PFSK-1 (cell line): ENCODE results near the gene EVL.

Experiments
- POLR2AphosphoS5 ChIP-seq: IDR thresholded peaks from 2 replicates; pipeline ENCODE4 v1.6.1; 2012; ENCODE audit warnings: low read depth, mild to moderate bottlenecking, control low read depth, low read length, moderate library complexity
- REST ChIP-seq, 2 experiments: IDR thresholded peaks; 2 replicates each; pipeline versions ENCODE4 v1.6.1 to v1.8.0; 2011 to 2012; ENCODE audit warnings: low read depth in 2 of 2, low read length in 2 of 2, control low read depth in 1 of 2, inconsistent platforms in 1 of 2, mild to moderate bottlenecking in 1 of 2, moderate library complexity in 1 of 2; ENCODE audit not compliant: insufficient read depth in 1 of 2
- TAF1 ChIP-seq: IDR thresholded peaks from 2 replicates; pipeline ENCODE4 v1.6.1; 2012; ENCODE audit warnings: low read length, control low read depth, borderline replicate concordance; ENCODE audit not compliant: insufficient read depth

- no peak for TF ChIP-seq POLR2AphosphoS5
- no peak for TF ChIP-seq REST (IDR thresholded peaks at IDR 0.05; ENCODE audit: insufficient read depth in 1 of 2, low read depth in 2 of 2, low read length in 2 of 2)
- TF ChIP-seq TAF1 = no peak
These were observed 105.7 kb downstream of the EVL start for GRCh38 chr14:100170880-100171279.
